ENCODE data around the gene PDE9A.

Gene PDE9A

DNA sequence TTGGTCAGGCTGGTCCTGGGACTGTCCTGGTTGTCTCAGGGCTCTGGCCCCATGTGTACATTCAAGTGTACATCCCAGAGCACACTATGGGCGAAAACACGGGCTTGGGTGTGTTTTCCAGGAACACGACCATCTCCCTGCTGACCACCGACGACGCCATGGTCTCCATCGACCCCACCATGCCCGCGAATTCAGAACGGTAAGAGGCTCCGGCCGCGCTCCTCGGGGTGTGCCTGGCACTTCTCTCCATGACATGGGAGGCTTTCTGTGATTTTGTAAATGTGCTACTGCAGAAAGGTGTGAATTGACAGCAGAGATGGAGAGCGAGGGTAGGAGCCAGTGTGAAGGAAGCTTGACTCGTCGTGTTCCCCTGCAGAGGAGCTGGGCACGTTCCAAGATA, 34.4 kb downstream of the PDE9A start:
- TF ChIP-seq, protein P1, sequence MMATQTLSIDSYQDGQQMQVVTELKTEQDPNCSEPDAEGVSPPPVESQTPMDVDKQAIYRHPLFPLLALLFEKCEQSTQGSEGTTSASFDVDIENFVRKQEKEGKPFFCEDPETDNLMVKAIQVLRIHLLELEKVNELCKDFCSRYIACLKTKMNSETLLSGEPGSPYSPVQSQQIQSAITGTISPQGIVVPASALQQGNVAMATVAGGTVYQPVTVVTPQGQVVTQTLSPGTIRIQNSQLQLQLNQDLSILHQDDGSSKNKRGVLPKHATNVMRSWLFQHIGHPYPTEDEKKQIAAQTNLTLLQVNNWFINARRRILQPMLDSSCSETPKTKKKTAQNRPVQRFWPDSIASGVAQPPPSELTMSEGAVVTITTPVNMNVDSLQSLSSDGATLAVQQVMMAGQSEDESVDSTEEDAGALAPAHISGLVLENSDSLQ (IDR thresholded peaks at IDR 0.05) = no peak
- no peak for TF ChIP-seq ELF4 (IDR thresholded peaks at IDR 0.05)
- no peak for TF ChIP-seq LEF1 (IDR thresholded peaks at IDR 0.05; ENCODE audit: borderline replicate concordance)
- TF ChIP-seq ZNF384 (IDR thresholded peaks at IDR 0.05) = no peak
- no peak for TF ChIP-seq TARDBP (IDR thresholded peaks at IDR 0.05)
- no peak for TF ChIP-seq FOXK2 (IDR thresholded peaks at IDR 0.05)
- no peak for TF ChIP-seq NFRKB (IDR thresholded peaks at IDR 0.05)
- TF ChIP-seq BHLHE40 (IDR thresholded peaks at IDR 0.05; ENCODE audit: borderline replicate concordance) = no peak
- no peak for TF ChIP-seq L3MBTL2 (conservative IDR thresholded peaks at IDR 0.05)
- no peak for TF ChIP-seq SUZ12 (IDR thresholded peaks at IDR 0.05)
- no peak for TF ChIP-seq CTBP1 (IDR thresholded peaks at IDR 0.05; ENCODE audit: borderline replicate concordance)
- no peak for TF ChIP-seq ARNT (IDR thresholded peaks at IDR 0.05)
- no peak for TF ChIP-seq FOXA1 (IDR thresholded peaks at IDR 0.05)
- TF ChIP-seq SP1 (IDR thresholded peaks at IDR 0.05) = no peak
- TF ChIP-seq FOXM1 (IDR thresholded peaks at IDR 0.05; ENCODE audit: borderline replicate concordance) = no peak
- TF ChIP-seq HDGF (IDR thresholded peaks at IDR 0.05; ENCODE audit: borderline replicate concordance) = no peak
- ChIA-PET POLR2A (no interaction called here), CTCF (no interaction called here)
- DNase-seq (ENCODE audit: extremely low spot score) = no peak

DNA sequence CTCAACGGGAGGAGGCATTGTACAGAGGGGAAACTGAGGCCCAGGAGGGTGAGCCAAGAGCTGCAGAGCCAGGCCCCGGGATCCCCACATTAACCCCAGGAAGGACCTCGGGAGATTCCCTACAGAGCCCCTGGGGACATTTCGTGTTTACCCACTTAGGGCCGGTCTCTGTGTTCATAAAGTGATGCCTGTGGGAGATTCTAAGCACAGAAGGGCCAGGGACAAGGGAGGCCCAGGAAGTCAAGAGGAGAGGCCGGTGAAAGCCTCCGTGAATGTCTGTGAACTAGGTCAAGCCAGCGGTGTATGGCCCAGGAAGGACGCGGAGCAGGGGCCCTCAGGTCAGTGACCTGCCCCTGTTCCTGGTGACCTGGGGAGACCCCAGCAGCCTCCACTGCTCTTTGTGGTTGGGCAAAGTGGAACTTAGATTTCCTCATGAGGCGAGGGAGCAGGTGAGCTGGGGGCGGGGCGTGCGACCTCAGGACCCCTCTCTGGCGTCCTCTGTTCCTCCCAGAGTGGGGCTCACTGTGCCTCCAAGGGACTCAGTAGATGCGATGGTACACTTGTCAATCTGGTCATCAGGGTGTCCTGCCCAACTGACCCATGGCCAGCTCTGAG, 34.9 kb downstream of the PDE9A start:
- CTCF ChIA-PET = no interaction called here
- no peak for TF ChIP-seq FOXM1 (IDR thresholded peaks at IDR 0.05; ENCODE audit: borderline replicate concordance)
- TF ChIP-seq ELF4 (IDR thresholded peaks at IDR 0.05) = no peak
- no peak for TF ChIP-seq L3MBTL2 (conservative IDR thresholded peaks at IDR 0.05)
- TF ChIP-seq SP1 (IDR thresholded peaks at IDR 0.05) = no peak
- no peak for TF ChIP-seq LEF1 (IDR thresholded peaks at IDR 0.05; ENCODE audit: borderline replicate concordance)
- TF ChIP-seq CTBP1 (IDR thresholded peaks at IDR 0.05; ENCODE audit: borderline replicate concordance) = no peak
- no peak for TF ChIP-seq FOXK2 (IDR thresholded peaks at IDR 0.05)
- no peak for TF ChIP-seq HDGF (IDR thresholded peaks at IDR 0.05; ENCODE audit: borderline replicate concordance)
- no peak for TF ChIP-seq TARDBP (IDR thresholded peaks at IDR 0.05)
- TF ChIP-seq FOXA1 (IDR thresholded peaks at IDR 0.05) = no peak
- no peak for TF ChIP-seq SUZ12 (IDR thresholded peaks at IDR 0.05)
- TF ChIP-seq NFRKB (IDR thresholded peaks at IDR 0.05) = no peak
- no peak for TF ChIP-seq BHLHE40 (IDR thresholded peaks at IDR 0.05; ENCODE audit: borderline replicate concordance)
- TF ChIP-seq, protein P1 (IDR thresholded peaks at IDR 0.05) = no peak
- no peak for TF ChIP-seq ARNT (IDR thresholded peaks at IDR 0.05)
- TF ChIP-seq ZNF384 (IDR thresholded peaks at IDR 0.05) = no peak
- DNase-seq (ENCODE audit: extremely low spot score) = no peak
- POLR2A ChIA-PET = no interaction called here

DNA sequence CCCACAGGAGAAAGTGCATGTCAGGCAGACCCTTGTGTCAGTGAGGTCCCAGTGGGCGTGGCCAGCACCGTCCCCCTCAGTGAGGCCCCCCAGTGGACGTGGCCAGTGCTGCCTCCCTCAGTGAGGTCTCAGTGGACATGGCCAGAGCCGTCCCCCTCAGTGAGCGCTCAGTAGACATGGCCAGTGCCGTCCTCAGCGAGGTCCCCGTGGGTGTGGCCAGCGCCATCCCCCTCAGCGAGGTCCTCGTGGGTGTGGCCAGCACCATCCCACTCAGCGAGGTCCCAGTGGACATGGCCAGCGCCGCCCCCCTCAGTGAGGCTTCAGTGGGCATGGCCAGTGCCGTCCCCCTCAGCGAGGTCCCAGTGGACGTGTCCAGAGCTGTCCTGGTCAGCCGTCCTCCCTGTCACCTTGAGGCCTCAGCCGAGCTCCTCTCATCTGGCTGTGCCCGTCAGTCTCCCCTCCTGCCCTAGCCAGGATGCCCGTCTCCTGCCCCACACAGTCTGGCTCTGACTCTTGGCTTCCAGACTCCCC, 35.5 kb downstream of the PDE9A start:
- ChIA-PET POLR2A (no interaction called here), CTCF (no interaction called here)
- no peak for TF ChIP-seq FOXA1 (IDR thresholded peaks at IDR 0.05)
- TF ChIP-seq TARDBP (IDR thresholded peaks at IDR 0.05) = no peak
- TF ChIP-seq, protein P1 (IDR thresholded peaks at IDR 0.05) = no peak
- no peak for TF ChIP-seq NFRKB (IDR thresholded peaks at IDR 0.05)
- no peak for TF ChIP-seq L3MBTL2 (conservative IDR thresholded peaks at IDR 0.05)
- no peak for TF ChIP-seq FOXK2 (IDR thresholded peaks at IDR 0.05)
- no peak for TF ChIP-seq CTBP1 (IDR thresholded peaks at IDR 0.05; ENCODE audit: borderline replicate concordance)
- TF ChIP-seq SUZ12 (IDR thresholded peaks at IDR 0.05) = no peak
- no peak for TF ChIP-seq ZNF384 (IDR thresholded peaks at IDR 0.05)
- TF ChIP-seq ELF4 (IDR thresholded peaks at IDR 0.05) = no peak
- TF ChIP-seq SP1 (IDR thresholded peaks at IDR 0.05) = no peak
- no peak for TF ChIP-seq ARNT (IDR thresholded peaks at IDR 0.05)
- no peak for TF ChIP-seq FOXM1 (IDR thresholded peaks at IDR 0.05; ENCODE audit: borderline replicate concordance)
- TF ChIP-seq LEF1 (IDR thresholded peaks at IDR 0.05; ENCODE audit: borderline replicate concordance) = no peak
- TF ChIP-seq HDGF (IDR thresholded peaks at IDR 0.05; ENCODE audit: borderline replicate concordance) = no peak
- TF ChIP-seq BHLHE40 (IDR thresholded peaks at IDR 0.05; ENCODE audit: borderline replicate concordance) = no peak
- peak; percentile 41 for DNase-seq (ENCODE audit: extremely low spot score)

DNA sequence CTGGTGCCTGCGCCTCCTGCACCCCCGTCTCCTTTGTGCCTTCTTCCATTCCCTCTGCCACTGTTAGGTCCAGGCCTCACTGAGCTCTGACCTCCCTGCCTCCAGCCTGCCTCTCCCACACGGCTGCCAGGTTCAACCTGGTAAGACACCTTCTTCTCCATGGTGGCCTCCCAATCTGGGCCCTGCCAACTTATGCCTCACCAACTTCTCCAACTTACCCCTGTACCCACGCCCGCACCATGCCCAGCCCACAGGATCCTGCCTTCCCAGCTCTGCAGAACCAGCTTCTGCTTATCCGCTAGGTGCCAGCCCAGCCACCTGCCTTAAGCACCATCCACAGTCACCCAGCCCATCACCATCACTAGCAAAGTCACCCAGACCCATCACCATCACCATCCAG, 37.2 kb downstream of the PDE9A start:
- no peak for TF ChIP-seq FOXK2 (IDR thresholded peaks at IDR 0.05)
- no peak for TF ChIP-seq CTBP1 (IDR thresholded peaks at IDR 0.05; ENCODE audit: borderline replicate concordance)
- TF ChIP-seq LEF1 (IDR thresholded peaks at IDR 0.05; ENCODE audit: borderline replicate concordance) = no peak
- TF ChIP-seq SP1 (IDR thresholded peaks at IDR 0.05) = no peak
- TF ChIP-seq L3MBTL2 (conservative IDR thresholded peaks at IDR 0.05) = no peak
- no peak for TF ChIP-seq HDGF (IDR thresholded peaks at IDR 0.05; ENCODE audit: borderline replicate concordance)
- TF ChIP-seq TARDBP (IDR thresholded peaks at IDR 0.05) = no peak
- TF ChIP-seq ARNT (IDR thresholded peaks at IDR 0.05) = no peak
- no peak for TF ChIP-seq FOXA1 (IDR thresholded peaks at IDR 0.05)
- TF ChIP-seq, protein P1 (IDR thresholded peaks at IDR 0.05) = no peak
- no peak for TF ChIP-seq FOXM1 (IDR thresholded peaks at IDR 0.05; ENCODE audit: borderline replicate concordance)
- no peak for TF ChIP-seq ZNF384 (IDR thresholded peaks at IDR 0.05)
- no peak for DNase-seq (ENCODE audit: extremely low spot score)
- CTCF ChIA-PET = no interaction called here
- POLR2A ChIA-PET = no interaction called here

DNA sequence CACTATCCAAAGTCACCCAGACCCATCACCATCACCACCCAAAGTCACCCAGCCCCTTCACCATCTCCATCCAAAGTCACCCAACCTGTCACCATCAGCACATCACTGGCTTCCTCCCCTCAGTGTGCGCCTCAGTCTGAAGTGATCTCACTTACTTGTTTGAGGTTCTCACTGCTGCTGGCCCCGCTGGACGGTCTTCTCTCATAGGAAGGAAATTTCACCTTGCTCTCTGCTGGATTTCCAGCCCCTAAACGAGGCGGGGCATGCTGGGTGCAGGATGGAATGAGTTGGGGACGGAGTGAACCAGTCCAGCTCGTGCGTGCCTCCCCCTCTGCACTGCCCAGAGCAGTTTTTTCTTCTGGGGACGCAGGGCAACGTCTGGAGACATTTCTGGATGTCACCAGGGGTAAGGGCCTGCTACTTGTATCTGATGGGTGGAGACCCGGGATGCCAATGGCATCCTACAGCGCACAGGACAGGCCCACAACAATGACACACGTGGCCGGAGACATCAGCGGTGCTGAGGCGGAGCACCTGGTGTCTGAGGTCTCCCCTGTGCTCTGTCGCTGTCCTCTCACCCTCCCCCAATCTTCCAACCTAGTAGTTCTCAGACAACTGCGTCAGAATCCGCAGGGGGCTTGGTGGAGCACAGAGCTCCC, 38.6 kb downstream of the PDE9A start:
- no peak for TF ChIP-seq ELF4 (IDR thresholded peaks at IDR 0.05)
- TF ChIP-seq BHLHE40 (IDR thresholded peaks at IDR 0.05; ENCODE audit: borderline replicate concordance) = no peak
- TF ChIP-seq SP1 (IDR thresholded peaks at IDR 0.05) = no peak
- no peak for TF ChIP-seq FOXM1 (IDR thresholded peaks at IDR 0.05; ENCODE audit: borderline replicate concordance)
- TF ChIP-seq L3MBTL2 (conservative IDR thresholded peaks at IDR 0.05) = no peak
- TF ChIP-seq, protein P1 (IDR thresholded peaks at IDR 0.05) = no peak
- no peak for TF ChIP-seq FOXA1 (IDR thresholded peaks at IDR 0.05)
- no peak for TF ChIP-seq FOXK2 (IDR thresholded peaks at IDR 0.05)
- TF ChIP-seq NFRKB (IDR thresholded peaks at IDR 0.05) = no peak
- no peak for TF ChIP-seq ARNT (IDR thresholded peaks at IDR 0.05)
- no peak for TF ChIP-seq LEF1 (IDR thresholded peaks at IDR 0.05; ENCODE audit: borderline replicate concordance)
- no peak for TF ChIP-seq HDGF (IDR thresholded peaks at IDR 0.05; ENCODE audit: borderline replicate concordance)
- no peak for TF ChIP-seq CTBP1 (IDR thresholded peaks at IDR 0.05; ENCODE audit: borderline replicate concordance)
- TF ChIP-seq ZNF384 (IDR thresholded peaks at IDR 0.05) = no peak
- no peak for TF ChIP-seq SUZ12 (IDR thresholded peaks at IDR 0.05)
- no peak for TF ChIP-seq TARDBP (IDR thresholded peaks at IDR 0.05)
- DNase-seq (ENCODE audit: extremely low spot score) = no peak
- ChIA-PET CTCF (no interaction called here), POLR2A (no interaction called here)
